T-helper 1 cell (primary cell): ENCODE data around the gene ARHGAP22.
A peak's percentile ranks its signal among the peaks of the same experiment; 100 is the strongest.
"Not testable (repeated sequence)": the region's sequence is repeated elsewhere in the genome, so short reads cannot be mapped to it uniquely, and the experiment has no call there.

Experiments
- DNase-seq, 5 donors: peaks; one replicate each; pipeline ENCODE4 v3.0.0-alpha.2; 2012 to 2020
- total RNA-seq, 4 donors: gene quantifications; one replicate each; lab custom pipeline; 2026; lab: John Stamatoyannopoulos, UW

ARHGAP22 gene
- total RNA-seq, result 0 to 0.30 (median 0.06) reads per million in 4 donors

DNA sequence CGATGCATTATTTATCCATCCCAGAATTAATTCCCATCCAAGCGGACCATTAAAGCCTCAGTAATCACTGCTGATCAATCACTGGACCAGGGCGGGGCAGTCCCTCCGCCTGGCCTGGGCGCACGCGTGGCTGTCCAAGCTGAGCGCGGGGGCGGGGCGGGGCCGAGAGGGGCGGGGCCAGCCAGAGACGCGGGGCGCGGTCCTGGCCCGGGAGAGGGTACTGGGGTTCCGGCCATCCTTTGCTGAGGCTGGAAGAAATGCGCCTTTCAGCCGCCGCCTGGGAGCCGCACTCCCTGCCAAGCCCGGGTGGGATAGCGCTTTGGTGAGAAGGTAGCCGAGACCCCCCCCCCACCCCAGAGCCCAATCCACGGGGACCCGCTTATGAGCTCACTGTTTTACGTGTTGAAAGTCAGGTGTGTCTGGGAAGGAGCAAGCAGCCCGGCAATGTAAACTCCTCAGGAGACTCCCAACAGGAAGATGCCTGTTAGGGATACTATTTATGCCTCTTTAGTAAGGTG, at the start of gene ARHGAP22:
ARHGAP22 (minus strand) TSS at position 83 of the 518 bp plus-strand sequence. CDS start 277 bp downstream, outside the sequence.
- no peak for DNase-seq

DNA sequence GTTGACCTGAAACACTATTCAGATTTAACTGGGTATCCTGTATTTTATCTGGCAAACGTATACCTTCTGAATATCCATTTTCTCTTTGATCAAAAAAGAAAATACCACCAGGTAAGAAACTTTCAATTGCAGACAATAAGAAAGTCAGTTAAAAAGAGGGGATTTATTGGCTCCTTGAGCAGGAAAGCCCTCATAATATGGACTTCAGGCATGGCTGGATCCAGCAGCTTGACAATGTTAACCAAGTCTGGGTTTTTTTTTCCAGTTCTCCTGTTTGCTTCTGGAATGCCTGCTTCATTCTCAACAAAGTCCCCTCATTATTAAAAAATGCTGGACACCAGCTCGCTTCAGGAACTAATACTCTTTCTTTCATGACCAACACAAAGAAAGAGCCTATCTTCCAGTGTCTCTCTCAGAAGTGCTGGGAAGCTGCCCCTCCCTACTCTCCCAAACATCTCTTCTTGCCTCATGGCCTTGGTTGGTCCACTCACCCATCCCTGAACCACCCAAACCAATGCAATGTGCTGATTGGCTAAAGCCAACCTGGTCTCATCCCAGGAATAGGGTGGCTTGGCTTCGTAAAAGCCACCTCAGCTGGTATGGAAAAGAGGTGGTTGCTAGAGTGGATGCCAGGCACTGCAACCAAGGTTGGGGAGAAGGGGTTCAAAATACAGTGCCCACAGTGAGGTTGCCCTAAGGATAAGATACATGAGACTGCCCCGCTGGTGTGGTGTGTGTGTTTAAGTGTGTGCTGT, 49.2 kb upstream of the ARHGAP22 start:
- no peak for DNase-seq

DNA sequence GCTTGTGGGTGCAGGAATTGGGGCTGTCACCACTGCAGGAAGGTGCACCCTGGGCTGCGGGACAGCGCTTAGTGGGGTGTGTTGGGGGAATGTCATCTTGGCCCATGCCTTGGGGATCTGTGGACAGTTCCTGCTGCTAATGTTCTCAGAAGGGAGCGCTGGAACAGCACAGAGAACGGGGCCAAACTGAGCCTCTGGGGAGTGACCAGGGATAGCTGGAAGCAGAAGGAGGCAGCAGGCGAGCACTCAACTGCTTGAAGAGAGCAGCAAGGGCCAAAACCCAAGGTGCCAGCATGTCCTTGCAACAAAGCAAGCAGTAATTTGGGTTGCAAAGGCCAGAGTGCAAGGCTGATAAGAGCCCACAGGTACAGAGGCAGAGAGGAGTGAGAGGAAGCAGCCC, 48.5 kb upstream of the ARHGAP22 start:
- DNase-seq, result no peak

- DNase-seq, result no peak
Observed at GRCh38 chr10:48652344-48652743, 47.5 kb upstream of the ARHGAP22 start.

- DNase-seq, result no peak
Observed at GRCh38 chr10:48651839-48652238, 47.0 kb upstream of the ARHGAP22 start.

DNA sequence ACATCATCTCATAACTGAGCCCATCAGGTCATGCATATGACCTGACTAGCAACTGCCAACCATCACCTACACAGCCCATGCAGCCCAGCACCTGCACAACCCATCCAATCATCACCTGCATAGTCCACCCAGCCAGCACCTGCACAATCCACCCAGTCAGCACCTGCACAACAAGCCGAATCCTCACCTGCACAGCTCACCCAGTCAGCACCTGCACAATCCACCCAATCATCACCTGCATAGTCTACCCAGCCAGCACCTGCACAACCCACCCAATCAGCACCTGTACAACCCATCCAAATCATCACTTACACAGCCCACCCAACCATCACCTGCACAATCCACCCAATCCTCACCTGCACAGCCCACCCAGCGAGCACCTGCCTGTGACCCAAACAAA, 46.4 kb upstream of the ARHGAP22 start:
- DNase-seq, result no peak

DNA sequence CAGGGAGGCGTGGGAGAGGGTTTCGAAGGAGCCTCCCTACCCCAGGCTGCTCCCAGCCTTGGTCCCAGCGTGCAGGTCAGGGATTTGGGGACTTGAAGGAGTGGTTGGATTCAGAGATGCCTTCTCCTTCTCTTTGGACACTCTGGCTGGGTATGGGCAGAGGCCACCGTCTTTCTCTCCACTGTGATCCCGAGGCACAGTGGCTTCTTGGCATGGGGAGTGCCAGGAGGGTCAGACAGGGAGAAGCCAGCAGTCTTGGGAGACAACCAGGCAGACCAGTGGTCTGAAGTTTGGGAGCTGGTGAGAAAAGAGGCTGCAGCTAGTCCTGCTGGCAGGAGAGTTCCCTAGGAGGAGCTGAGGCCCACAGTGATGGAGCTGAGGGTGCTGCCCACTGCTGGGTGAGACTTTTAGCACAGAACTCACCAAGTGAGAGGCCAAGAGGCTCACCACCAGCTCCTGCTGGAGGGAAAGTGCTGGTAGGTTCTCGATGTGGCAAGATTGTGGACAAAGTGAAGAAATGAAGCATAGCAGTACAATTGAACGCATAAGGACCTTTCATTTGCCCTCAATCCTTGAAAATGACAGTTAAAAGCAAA, 44.6 kb upstream of the ARHGAP22 start:
- DNase-seq, result no peak

DNA sequence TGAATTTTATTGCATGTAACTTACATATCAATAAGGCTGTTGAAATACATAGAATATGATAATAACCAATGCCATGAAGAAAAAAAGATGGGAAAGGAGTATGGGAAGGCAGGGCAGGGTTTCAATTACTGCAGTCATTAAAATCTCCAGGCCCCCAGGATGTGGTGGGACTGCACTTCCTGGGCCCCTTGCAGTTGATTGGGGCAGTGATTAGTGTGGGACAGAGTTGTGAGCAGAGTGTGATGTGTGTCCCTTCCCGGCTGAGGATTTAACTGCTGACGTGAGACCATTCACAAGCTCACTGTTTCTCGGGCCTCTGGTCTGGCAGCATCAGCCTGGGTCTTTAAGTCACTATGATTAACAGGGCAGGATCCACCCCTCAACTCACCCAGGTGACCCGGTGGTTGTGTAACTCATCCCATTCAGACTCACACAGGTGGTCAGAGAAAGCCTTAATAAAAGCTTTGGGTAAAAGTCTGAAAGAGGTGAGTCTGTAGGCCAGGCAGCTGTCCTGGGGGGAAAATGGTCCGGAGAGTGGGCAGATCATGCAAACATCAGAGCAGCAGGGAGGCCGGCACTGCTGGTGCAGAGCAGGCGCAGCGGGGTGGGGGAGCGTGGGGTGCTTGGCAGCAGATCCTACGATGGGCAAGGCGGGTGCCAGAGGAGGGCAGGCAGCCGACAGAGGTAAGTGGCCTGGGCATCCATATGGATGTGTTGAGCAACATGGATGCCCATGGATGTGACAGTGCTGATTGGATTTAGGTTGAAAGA, 43.5 kb upstream of the ARHGAP22 start:
- no peak for DNase-seq

- DNase-seq, result not testable (repeated sequence)
Observed at GRCh38 chr10:48647073-48647472, 42.2 kb upstream of the ARHGAP22 start.

- no peak for DNase-seq
Observed at GRCh38 chr10:48645600-48645999, 40.7 kb upstream of the ARHGAP22 start.

DNA sequence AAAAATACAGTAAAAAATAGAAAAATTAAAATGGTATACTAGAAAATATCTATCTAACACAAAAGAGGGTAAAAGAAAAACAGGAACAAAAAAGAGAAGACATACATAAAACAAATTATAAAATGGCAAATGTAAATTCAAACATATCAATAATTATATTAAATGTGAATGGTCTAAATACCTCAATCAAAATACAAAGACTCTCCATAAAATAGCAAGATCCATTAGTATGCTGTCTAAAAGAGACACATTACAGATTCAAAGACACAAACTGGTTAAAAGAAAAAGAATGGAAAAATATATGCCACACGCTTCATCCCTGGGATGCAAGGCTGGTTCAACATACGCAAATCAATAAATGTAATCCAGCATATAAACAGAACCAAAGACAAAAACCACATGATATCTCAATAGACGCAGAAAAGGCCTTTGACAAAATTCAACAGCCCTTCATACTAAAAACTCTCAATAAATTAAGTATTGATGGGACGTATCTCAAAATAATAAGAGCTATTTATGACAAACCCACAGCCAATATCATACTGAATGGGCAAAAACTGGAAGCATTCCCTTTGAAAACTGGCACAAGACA, 36.3 kb upstream of the ARHGAP22 start:
- not testable (repeated sequence) for DNase-seq

DNA sequence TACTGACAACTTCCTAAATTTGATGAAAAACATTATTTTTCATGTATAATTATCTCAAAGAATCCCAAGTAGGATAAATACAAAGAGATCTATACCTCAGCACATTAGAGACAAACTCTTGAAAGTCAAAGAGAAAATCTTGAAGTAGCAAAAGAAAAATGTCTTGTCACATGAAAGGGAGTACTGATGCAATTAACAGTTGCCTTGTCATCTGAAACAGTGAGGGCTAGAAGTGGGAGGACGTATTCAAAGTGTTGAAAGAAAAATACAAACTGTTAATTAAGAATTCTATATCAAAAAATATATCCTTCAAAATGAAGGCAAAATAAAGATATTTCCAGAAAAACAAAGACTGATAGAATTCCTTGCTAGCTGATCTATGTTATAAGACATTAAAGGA, 35.5 kb upstream of the ARHGAP22 start:
- DNase-seq, result no peak

GRCh38 chr10:48639632-48640031, 34.8 kb upstream of the ARHGAP22 start:
- no peak for DNase-seq

GRCh38 chr10:48638739-48639527, 34.1 kb upstream of the ARHGAP22 start:
- DNase-seq, result no peak

DNA sequence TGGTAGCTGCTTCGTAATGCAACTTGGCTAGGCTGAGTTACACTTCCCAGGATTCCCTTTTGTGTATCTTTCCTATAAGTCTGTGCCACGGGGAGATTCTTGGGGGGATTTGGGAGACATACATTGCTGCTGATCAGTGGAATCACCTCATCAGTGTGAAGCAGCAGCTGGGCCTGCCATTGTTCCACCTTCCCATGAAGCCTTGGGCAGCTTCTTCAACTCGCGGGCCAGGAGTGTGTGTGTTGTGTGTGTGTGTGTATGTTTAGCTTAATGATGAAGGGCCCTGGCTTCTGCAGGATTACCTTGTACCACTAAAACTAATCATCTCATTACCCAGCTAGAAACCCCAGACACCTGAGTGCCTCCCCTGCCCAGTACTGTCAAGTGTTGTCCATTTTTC, 33.3 kb upstream of the ARHGAP22 start:
- no peak for DNase-seq

GRCh38 chr10:48636901-48637300, 32.0 kb upstream of the ARHGAP22 start:
- no peak for DNase-seq

GRCh38 chr10:48636231-48636630, 31.4 kb upstream of the ARHGAP22 start:
- no peak for DNase-seq

DNA sequence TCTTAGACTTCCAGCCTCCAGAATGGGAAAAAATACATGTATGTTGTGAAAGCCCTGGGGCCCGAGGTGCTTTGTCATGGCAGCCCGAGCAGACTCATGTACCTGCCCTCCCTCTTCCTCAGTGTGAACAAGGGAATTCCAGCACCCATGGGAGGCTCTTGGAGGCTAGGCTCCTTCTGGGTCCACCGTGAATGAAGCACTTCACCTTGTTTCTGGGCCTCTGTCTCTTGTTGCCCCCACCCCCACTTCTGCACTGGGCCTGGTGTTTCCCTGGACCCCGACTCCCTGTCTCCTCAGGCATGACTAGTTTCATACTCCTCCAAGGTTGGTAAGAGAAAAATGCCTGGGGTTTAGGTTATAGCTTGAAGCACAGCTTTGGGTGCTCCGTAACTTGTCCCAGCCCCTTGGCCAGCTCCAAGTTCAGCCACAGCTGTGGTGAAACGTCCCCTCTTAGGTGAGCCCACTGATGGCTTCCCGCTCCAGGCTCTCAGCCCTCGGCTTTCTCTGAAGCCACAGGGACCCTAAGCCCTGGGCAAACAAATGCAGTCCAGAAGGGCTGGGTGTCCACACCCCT, 30.2 kb upstream of the ARHGAP22 start:
- DNase-seq, result no peak

GRCh38 chr10:48634198-48634983, 29.5 kb upstream of the ARHGAP22 start:
- peak in 1 of 5 donors; percentile 73 for DNase-seq

DNA sequence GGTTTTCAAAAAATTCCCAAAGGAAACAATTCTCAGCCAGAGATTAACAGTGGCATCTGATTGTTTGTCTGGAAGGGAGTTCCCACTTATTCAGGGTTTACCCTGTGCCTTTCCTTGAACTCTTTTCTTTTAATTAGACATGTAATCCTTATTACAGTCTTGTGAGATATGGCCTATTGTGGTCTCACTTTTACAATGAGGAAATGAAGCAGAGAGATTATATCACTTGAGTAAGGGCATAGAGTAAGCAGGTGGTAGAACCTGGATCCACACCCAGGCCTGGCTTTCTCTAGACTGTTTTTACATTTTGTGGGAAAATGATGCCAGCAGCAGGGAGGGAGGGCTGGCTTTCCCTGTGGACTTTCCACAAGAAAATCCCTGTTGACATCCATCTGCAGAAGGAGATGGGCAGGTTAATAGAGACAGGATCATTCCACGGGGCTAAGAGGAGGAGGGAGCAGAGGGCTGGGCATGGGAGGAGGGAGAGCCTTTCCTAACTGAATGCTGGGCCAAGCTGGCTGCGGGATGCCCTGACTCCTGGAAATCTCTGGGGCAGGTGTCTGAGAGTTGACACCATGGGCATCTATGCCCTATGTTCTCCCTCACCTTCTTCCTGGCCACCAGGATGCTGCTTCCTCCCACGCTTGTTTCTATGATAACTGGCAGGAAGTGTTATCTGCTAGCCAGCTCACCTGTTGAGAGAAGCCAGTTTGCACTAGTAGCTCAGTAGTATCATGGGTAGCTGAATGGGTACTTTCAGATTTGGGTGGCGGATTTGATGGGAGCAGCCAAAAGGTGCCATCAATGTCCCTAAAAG, 28.7 kb upstream of the ARHGAP22 start:
- no peak for DNase-seq
